ENCODE results near the gene ULK4.

The ULK4 gene

DNA sequence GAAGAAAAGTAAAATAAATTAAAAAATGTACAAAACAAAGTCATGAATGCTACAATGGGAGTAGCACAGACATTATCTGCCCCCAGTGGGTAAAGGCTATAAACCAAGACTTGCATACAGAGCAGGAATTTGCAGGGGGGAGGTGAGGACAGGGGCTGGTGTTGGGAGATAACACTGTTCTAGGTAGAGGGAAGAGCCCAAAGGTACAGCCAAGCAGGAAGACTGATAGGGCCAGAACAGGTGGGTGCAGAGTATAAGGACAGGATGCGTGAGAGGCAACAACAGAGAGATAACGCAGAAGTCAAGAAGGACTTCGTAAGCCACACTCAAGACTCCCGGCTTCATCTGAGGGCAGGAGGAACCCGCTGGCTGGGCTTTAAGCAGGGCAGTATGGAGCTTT is 616.1 kb downstream of the ULK4 start:
- DNase-seq: no peak

DNA sequence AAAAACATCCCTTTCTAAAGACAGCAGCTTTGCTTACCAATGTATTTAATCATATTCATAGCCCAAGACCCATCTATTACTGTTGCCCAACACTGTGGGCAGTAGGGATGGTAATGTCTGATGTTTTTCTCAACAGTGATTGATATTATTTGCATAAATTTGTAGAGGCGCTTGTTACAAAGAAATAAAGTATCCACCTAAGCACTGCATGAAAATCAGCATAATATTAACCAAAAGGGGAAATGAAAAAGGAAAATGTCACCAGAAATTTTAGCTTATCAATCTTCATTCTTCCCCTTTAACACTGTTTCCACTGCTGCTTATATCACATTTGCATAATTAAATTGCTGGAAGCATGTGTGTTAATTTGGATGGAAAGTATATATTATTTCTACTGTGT is 622.1 kb downstream of the ULK4 start:
- no peak for DNase-seq

DNA sequence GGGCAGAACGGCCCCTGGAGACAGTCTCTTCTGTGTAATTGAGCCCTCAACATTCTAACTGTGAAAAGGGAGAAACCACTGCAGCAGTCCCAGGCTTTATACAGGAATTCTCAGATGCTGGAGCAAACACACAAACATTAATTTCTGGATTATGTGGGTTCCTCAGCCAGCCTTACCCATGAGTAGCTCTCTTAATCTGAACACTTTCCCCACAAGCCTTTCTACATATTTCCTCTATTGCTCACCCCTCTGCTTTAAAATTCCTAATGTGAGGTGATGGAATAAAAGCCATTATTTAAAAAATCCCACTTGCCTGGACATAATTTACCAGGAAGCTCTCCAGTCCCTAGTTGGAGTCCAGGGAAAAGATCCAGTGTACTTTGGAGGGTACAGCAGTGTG is 623.6 kb downstream of the ULK4 start:
- no peak for DNase-seq

GRCh38 chr3:41334426-41334825 is 627.5 kb downstream of the ULK4 start:
- no peak for DNase-seq

DNA sequence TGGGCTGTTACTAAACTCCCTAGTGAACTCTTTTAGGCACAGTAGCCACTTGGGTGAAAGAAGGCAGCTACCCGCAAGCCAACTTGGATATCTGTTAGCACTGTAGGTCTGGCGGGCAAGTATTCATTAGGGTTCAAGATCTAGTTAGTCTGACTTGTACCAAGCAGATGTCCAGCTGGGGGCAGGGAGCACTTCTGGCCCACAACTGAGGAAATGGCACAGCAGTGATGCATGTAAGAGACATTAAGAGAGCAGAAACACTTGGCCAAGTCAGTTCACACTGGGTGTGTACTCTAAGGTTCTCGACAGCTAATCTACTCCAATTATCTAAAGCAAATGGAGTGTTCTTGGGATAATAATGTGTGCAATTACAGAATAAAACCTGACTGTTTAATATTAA is 630.9 kb downstream of the ULK4 start:
- DNase-seq: no peak

- DNase-seq: no peak
Observed at GRCh38 chr3:41330465-41330864, 631.4 kb downstream of the ULK4 start.

DNA sequence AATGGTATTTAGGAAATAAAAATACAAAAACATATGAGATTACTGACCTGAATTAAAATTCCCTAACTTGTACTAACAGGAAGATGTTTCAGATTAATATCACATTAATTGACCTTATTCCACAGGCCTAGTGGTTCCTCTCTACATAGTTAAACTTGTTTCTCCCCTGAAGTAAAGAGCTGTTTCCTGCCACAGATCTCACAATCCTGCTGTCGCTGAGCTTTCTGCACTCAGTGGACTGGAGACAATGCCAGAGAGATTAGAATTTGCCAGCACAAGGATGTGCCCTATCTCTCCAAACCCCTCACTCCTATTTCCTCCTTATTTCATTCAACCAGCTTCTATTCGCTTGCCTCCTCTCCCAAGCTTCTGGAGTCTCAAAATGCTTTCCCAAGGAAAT is 632.0 kb downstream of the ULK4 start:
- DNase-seq: no peak

- no peak for DNase-seq
Observed at GRCh38 chr3:41328926-41329325, 633.0 kb downstream of the ULK4 start.

DNA sequence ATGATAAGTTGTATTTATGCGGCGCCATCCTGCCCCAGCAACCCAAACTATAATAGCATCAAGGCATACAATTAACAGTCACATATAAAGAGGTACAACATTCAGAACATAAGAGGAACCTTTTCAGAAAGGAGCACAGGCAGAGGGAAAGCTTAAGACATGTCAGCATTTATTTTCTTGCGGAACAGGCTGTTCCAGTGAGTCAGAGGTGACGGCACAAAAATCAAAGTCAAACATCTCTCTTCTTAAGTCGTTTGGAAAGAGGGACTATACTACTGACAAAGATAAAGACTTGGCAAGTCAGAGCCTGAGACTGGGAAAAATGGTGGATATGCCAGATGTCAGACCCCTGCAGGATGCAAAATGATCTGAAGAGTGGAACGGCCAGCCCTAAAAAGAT is 634.2 kb downstream of the ULK4 start:
- DNase-seq: no peak

- no peak for DNase-seq
Observed at GRCh38 chr3:41324156-41324475, 637.8 kb downstream of the ULK4 start.

- DNase-seq: no peak
Observed at GRCh38 chr3:41323467-41324155, 638.3 kb downstream of the ULK4 start.

DNA sequence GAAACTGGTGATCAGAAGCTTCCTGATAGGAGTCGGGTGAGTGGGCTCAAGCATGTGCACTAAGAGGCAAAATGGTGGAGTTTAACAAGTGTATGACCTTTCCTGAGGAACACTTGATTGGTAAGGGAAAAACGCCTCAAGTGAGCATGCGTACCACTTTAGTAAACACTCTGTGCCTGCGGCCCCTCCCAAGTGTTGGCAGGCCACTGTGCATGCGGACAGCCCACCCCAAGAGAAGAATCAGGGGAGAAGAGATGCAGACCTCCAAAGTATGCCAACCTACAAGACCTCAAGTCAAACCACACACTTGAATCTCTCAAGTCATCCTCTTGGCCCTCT is 640.3 kb downstream of the ULK4 start:
- DNase-seq: no peak

GRCh38 chr3:41320953-41321641 is 640.8 kb downstream of the ULK4 start:
- DNase-seq: no peak

DNA sequence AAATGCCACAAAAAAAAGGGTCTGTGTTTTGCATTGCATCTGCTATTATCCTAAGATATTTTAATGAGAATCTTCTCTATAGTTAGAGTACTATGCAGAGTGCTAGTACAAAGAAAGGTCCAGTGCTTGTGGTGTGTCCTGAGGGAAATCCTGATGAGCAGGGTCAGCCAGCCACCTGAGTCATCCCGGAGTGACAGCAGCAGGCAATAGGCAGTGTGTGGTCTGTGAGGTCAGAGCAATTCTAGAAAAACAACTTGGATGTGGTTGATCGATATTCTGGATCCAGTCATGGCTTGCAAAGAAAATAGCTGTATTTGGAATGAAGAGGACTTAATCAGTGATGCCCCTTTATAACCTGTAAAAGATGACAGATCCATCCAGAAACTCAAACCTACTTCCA is 643.4 kb downstream of the ULK4 start:
- no peak for DNase-seq

GRCh38 chr3:41317718-41318117 is 644.2 kb downstream of the ULK4 start:
- DNase-seq: no peak

GRCh38 chr3:41317298-41317697 is 644.6 kb downstream of the ULK4 start:
- DNase-seq: no peak

GRCh38 chr3:41315126-41315525 is 646.8 kb downstream of the ULK4 start:
- DNase-seq: no peak

DNA sequence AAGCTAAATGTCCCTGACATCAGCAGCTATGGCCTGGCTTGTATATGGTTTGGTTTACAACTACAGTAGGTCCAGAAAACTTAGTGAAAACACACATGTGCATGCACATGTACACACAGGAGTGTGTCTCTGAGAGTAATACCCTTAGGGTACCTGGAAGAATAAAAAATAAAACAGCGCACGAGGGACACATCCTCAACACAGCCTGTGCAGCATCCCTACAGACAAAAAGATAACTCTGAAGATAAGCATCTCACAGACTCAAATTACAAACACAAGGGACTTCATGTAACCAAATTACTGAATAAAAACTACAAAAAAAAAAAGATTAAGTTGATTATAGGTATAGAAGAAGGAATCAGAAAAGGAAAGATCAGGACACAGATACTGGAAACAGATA is 653.8 kb downstream of the ULK4 start:
- DNase-seq: no peak

DNA sequence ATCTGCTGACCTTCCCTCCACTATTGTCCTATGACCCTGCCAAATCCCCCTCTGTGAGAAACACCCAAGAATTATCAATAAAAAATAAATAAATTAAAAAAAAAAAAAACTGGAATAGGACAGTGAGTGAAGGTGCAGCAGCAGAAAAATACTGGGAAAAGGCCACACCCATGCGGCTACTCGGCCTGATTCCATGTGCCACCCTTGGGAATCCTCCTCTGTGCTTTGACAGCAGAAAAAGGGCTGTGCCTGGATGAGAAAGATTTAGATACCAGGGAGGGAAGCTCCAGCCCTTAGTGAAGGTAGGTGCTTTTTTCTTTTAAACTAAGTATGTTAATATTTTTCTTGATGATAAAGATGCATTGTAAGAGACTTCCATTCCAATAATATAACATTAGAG is 654.8 kb downstream of the ULK4 start:
- no peak for DNase-seq

DNA sequence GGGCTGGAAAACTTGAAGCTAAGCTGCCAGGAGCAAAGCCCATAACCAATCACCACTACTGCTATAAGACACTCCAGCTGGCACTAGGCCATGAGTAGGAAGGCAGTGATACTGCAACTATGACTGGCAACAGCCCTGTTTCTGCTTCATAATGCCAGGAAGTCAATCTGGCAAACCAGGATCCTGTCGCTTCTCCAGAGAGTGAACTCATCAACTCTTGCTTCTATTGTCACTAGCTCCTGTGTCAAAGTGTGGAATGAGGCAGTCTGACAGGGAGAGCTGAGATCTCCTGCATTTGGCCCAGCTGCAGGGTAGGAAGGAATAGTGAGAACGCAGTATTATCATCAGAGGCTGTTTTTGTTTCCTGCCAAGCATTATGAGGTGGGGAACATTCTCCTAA is 657.3 kb downstream of the ULK4 start:
- peak; percentile 64 to 80 for DNase-seq

DNA sequence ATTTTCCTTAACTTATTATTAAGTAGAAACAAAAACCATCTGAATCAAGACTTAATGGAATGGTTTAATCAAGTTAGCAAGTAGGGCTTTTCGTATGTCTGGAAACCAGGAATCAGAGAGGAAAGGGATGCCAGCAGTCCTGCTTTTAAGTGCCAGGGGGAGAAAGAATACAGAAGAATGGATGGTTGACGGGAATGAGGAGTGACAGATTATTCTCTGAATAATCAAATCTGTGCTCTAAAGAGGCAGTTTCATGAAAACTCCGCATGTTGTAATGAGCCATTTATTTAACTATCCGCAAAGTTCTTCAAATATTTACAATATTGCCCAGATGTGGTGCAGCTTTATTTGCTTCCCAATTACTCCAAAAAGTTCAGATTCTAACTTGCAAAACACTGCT is 659.6 kb downstream of the ULK4 start:
- DNase-seq: no peak

GRCh38 chr3:41301548-41301947 is 660.4 kb downstream of the ULK4 start:
- no peak for DNase-seq

- no peak for DNase-seq
Observed at GRCh38 chr3:41299036-41299435, 662.9 kb downstream of the ULK4 start.

DNA sequence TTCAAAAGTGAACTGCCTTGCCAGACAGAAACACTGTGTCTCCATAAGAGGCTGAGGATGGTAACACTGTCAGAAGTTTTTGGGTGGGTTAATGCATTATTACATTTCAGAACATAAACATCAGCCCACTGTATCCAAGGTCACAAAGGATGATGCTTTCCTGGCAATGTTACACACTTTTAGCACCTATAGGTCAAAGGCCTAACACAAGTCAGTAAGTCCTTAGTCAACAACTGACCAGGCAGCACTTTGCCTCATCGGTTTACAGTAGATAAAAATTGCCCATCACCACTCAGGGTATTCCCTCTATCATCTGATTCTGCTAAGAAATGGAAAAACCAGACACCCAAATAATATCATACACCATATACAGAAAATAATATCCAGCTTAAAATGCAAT is 664.2 kb downstream of the ULK4 start:
- no peak for DNase-seq

GRCh38 chr3:41296556-41296955 is 665.3 kb downstream of the ULK4 start:
- no peak for DNase-seq
